Osteoblast (primary cell): ENCODE measurements around the gene IFI35. TPM values are rescaled to one million over a fixed set of nuclear protein-coding genes. Genes with fewer than 3 reads are reported as not detected.

Experiments
- DNase-seq: peaks from one replicate; pipeline ENCODE4 v3.0.0; 2011; ENCODE audit warnings: low spot score, mixed read lengths; ENCODE audit not compliant: insufficient read length; ENCODE audit errors: missing footprints
- H2AFZ ChIP-seq: 2 replicates; pipeline ENCODE4 v1.6.0; 2011; ENCODE audit warnings: mild to moderate bottlenecking, low read length
- H3K27ac ChIP-seq: 2 replicates; pipeline ENCODE4 v1.5.1; 2011; ENCODE audit warnings: mild to moderate bottlenecking, low read depth, low read length, moderate library complexity
- H3K27me3 ChIP-seq: 2 replicates; pipeline ENCODE4 v1.6.0; 2012; ENCODE audit warnings: mild to moderate bottlenecking, control low read depth, inconsistent platforms, low read length, moderate library complexity; ENCODE audit not compliant: insufficient read depth
- H3K36me3 ChIP-seq: 2 replicates; pipeline ENCODE4 v1.5.1; 2011; ENCODE audit warnings: mild to moderate bottlenecking, low read length, control low read depth, moderate library complexity; ENCODE audit not compliant: insufficient read depth
- H3K4me1 ChIP-seq: 2 replicates; pipeline ENCODE4 v1.5.1; 2011; ENCODE audit warnings: mild to moderate bottlenecking, low read length, control low read depth, moderate library complexity; ENCODE audit not compliant: insufficient read depth
- H3K4me2 ChIP-seq: 2 replicates; pipeline ENCODE4 v1.6.0; 2011; ENCODE audit warnings: mild to moderate bottlenecking, low read length; ENCODE audit not compliant: insufficient read depth
- H3K4me3 ChIP-seq: fragments of 200-600 bp; sonication (generic); 3 replicates; pipeline ENCODE4 v1.5.1; 2012; ENCODE audit warnings: mild to moderate bottlenecking, low read length, inconsistent platforms; ENCODE audit not compliant: insufficient read depth
- H3K79me2 ChIP-seq: 2 replicates; pipeline ENCODE4 v1.6.0; 2012; ENCODE audit warnings: mild to moderate bottlenecking, low read length, control low read depth, inconsistent platforms; ENCODE audit not compliant: insufficient read depth
- H3K9me3 ChIP-seq: 2 replicates; pipeline ENCODE4 v1.5.1; 2011; ENCODE audit warnings: low read depth, low read length, control low read depth
- H4K20me1 ChIP-seq: 2 replicates; pipeline ENCODE4 v1.6.0; 2012; ENCODE audit warnings: mild to moderate bottlenecking, low read length, control low read depth; ENCODE audit not compliant: insufficient read depth
- total RNA-seq: library from RNA; depleted of rRNA; stranded (reverse); fragments of >200 nt; gene quantifications from 2 replicates; pipeline ENCODE4 v1.2.3, GENCODE V29; 2012
- TF ChIP-seq, protein P1 (sequence below): IDR thresholded peaks from 2 replicates; pipeline ENCODE4 v1.5.1; 2011; ENCODE audit warnings: mild to moderate bottlenecking, low read depth, low read length, moderate library complexity; ENCODE audit errors: extremely low read depth

IFI35 gene
- total RNA-seq, 1 donor = 45.2 TPM

DNA sequence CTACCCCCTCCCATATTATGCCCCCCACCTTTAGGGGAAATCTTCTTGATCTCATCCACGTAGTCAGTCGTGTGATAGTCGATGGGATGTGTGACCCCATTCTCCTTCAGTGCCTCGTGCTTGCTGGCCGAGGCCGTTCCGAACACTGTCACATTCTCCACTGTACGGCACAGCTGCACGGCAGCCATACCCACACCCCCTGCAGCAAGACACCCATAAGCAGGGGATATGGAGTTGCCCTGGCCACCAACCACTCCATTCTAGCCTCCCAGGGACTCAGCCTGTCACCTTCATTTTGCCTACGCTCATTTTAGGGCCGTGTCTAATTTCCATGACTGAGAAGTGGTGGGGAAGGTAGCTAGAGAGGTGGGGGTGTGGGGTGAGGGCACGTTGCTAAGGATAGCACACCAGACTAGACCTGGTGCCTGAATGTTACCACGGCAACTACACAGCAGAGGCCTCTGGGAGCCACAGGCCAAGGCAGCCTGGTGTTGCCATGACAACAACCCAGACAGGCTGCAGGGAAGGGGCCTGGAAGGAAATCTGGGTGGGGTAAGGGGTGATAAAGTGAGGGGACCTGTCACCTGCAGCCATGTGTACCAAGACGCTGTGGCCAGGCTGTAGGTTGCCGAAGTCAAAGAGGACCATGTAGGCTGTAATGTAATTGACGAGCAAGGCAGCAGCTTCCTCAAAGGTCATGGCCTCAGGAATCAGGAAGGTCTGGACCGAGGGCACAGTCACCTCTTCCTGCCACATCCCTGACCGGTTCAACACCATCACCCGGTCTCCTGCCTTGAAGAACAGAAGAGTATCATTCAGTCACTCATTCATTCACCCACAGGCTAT lies 11.6 kb downstream of the IFI35 start:
- peaks cover 65% of the 10 kb centered on the region for H3K79me2 ChIP-seq
- H3K27me3 ChIP-seq = no peaks in the 10 kb centered on the region
- H3K27ac ChIP-seq = no peak overlapping the region
- H2AFZ ChIP-seq = no peak overlapping the region
- peaks cover 40% of the 10 kb centered on the region for H3K36me3 ChIP-seq
- peaks cover 27% of the 10 kb centered on the region for H3K4me1 ChIP-seq
- H4K20me1 ChIP-seq = peaks cover 26% of the 10 kb centered on the region
- no peak overlapping the region for H3K4me2 ChIP-seq
- TF ChIP-seq, protein P1, sequence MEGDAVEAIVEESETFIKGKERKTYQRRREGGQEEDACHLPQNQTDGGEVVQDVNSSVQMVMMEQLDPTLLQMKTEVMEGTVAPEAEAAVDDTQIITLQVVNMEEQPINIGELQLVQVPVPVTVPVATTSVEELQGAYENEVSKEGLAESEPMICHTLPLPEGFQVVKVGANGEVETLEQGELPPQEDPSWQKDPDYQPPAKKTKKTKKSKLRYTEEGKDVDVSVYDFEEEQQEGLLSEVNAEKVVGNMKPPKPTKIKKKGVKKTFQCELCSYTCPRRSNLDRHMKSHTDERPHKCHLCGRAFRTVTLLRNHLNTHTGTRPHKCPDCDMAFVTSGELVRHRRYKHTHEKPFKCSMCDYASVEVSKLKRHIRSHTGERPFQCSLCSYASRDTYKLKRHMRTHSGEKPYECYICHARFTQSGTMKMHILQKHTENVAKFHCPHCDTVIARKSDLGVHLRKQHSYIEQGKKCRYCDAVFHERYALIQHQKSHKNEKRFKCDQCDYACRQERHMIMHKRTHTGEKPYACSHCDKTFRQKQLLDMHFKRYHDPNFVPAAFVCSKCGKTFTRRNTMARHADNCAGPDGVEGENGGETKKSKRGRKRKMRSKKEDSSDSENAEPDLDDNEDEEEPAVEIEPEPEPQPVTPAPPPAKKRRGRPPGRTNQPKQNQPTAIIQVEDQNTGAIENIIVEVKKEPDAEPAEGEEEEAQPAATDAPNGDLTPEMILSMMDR = no peak
- H3K9me3 ChIP-seq = no peaks in the 10 kb centered on the region
- no peak overlapping the region for H3K4me3 ChIP-seq
- peak; percentile 76 for DNase-seq

DNA sequence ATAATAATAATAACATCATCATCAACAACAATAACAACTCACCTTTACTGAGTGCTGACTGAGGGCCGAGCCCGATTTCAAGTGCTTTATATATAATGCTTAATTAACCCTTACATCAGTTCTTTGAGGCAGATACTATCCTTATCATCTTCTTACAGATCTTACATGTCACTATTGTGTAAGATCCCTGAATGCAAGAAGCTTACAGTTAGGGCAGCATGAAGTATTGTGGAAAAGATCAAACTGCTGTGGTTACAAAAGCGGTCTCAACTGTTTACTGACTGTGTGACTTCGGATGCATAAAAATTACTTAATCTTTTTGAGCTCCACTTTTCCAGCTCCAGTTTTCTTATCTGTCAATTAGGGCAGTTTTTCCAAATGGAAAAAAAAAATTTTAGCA lies 12.3 kb downstream of the IFI35 start:
- Histone ChIP-seq H3K36me3 (peaks cover 34% of the 10 kb centered on the region), H3K4me3 (no peak overlapping the region), H2AFZ (no peak overlapping the region), H3K27ac (no peak overlapping the region), H3K27me3 (no peaks in the 10 kb centered on the region), H3K4me1 (peaks cover 27% of the 10 kb centered on the region), H3K4me2 (peak overlapping the region; percentile 41), H3K9me3 (no peaks in the 10 kb centered on the region), H4K20me1 (peaks cover 26% of the 10 kb centered on the region), H3K79me2 (peaks cover 65% of the 10 kb centered on the region)
- TF ChIP-seq, protein P1 = no peak
- peak; percentile 71 for DNase-seq

DNA sequence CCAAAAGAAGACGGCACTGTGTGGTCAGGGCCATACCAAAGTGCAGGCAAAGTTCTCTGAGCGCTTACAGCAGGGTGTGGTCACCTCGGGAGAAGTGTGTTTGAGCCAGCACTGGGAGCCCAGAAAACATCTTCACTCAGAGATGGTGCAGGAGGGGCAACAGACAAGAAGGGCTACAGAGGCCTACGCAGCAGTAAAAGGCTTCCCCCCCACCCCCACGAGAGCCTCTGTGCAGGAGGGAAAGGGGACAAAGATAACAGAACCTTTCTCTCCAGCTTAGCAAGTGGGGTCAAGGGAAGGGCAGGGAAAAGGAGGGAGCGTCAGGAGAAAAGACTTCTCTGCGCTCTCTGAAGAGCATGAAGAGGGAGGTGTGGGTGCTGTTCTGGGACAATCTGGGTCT lies 12.8 kb downstream of the IFI35 start:
- Histone ChIP-seq H3K9me3 (no peaks in the 10 kb centered on the region), H4K20me1 (peaks cover 26% of the 10 kb centered on the region), H3K4me1 (peaks cover 27% of the 10 kb centered on the region), H2AFZ (no peak overlapping the region), H3K27me3 (no peaks in the 10 kb centered on the region), H3K4me2 (peak overlapping the region; percentile 41), H3K4me3 (no peak overlapping the region), H3K27ac (no peak overlapping the region), H3K79me2 (peaks cover 65% of the 10 kb centered on the region), H3K36me3 (peaks cover 31% of the 10 kb centered on the region)
- peak; percentile 81 for DNase-seq
- TF ChIP-seq, protein P1 = no peak

- H3K9me3 ChIP-seq = no peaks in the 10 kb centered on the region
- DNase-seq = peak; percentile 61
- peaks cover 26% of the 10 kb centered on the region for H4K20me1 ChIP-seq
- TF ChIP-seq, protein P1 = no peak
- H2AFZ ChIP-seq = no peak overlapping the region
- H3K79me2 ChIP-seq = peaks cover 65% of the 10 kb centered on the region
- H3K4me1 ChIP-seq = peaks cover 30% of the 10 kb centered on the region
- peak overlapping the region; percentile 41 for H3K4me2 ChIP-seq
- H3K4me3 ChIP-seq = peak overlapping the region; percentile 16
- H3K36me3 ChIP-seq = peaks cover 31% of the 10 kb centered on the region
- H3K27me3 ChIP-seq = no peaks in the 10 kb centered on the region
- H3K27ac ChIP-seq = peak overlapping the region; percentile 20
Measured at GRCh38 chr17:43020030-43020621, 13.5 kb downstream of the IFI35 start.
